ENCODE data around the gene TBPL2.

DNA sequence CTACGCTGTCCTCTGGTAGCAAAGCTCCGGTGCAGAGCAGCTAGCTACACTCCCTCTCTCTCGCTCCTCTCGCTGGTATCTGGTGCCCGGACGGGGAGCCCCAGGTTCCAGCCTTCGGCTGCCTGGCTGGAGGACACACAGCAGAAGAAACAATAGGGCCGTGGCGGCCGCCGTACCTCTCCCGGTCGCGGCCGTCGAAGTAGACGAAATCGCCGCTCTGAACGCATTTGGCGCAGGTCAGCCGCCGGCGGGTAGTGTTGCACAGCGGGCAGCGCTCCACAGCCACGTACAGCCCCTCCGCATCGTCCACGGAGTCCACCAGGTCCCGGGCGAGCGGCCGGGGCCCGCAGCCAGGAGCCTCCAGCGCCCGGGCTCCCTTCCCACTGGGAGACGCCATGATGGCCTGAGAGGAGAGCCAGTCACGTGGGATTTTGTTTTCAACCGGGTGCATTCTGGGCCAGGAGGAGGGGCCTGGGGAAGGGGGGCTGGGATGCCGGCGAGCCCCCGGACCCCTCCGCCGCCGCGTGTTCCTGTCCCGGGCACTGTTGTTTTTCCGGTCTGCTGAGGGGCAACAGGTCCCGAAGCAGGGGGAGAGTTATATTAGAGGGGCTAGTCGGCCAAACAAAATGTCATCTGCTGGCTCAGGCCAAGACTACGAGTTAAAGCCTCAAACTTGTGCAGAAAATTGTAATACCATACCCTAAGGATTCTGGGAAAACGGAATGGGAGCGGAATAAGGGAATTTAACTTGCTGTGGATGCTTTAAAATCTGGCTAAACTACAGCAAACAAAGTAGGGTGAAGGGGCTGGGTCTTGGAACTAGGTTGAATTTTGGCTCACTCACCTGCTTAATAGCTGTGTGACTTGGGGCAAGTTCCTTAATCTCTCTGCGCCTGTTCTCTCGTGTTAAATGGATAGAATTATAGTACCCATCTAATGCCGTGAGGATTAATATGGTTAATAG, 28.7 kb downstream of the TBPL2 start, which contains the start of gene ATG14:
- TF ChIP-seq, protein P1, sequence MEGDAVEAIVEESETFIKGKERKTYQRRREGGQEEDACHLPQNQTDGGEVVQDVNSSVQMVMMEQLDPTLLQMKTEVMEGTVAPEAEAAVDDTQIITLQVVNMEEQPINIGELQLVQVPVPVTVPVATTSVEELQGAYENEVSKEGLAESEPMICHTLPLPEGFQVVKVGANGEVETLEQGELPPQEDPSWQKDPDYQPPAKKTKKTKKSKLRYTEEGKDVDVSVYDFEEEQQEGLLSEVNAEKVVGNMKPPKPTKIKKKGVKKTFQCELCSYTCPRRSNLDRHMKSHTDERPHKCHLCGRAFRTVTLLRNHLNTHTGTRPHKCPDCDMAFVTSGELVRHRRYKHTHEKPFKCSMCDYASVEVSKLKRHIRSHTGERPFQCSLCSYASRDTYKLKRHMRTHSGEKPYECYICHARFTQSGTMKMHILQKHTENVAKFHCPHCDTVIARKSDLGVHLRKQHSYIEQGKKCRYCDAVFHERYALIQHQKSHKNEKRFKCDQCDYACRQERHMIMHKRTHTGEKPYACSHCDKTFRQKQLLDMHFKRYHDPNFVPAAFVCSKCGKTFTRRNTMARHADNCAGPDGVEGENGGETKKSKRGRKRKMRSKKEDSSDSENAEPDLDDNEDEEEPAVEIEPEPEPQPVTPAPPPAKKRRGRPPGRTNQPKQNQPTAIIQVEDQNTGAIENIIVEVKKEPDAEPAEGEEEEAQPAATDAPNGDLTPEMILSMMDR (conservative IDR thresholded peaks at IDR 0.05 in 1 of 2, IDR thresholded peaks at IDR 0.05 in 1 of 2; ENCODE audit: extremely low read depth in 1 of 2, insufficient read depth in 1 of 2, low read depth in 1 of 2, low read length in 2 of 2): no peak
- TF ChIP-seq EZH2 (IDR thresholded peaks at IDR 0.05; ENCODE audit: borderline replicate concordance, low read length): no peak

Measured in mammary epithelial cell (primary cell).